Stimulated activated CD8-positive, alpha-beta memory T cell treated with anti-CD3 and anti-CD28 coated beads, Interleukin-12 subunit alpha, Interleukin-12 subunit beta, amount 100 ng/mL, for 24 hours (primary cell): ENCODE measurements around the gene DDAH1.

Source experiments
- DNase-seq: peaks from one replicate; pipeline ENCODE4 v3.0.0-alpha.2; 2020; ENCODE audit errors: extremely low read depth

The DDAH1 gene

DNA sequence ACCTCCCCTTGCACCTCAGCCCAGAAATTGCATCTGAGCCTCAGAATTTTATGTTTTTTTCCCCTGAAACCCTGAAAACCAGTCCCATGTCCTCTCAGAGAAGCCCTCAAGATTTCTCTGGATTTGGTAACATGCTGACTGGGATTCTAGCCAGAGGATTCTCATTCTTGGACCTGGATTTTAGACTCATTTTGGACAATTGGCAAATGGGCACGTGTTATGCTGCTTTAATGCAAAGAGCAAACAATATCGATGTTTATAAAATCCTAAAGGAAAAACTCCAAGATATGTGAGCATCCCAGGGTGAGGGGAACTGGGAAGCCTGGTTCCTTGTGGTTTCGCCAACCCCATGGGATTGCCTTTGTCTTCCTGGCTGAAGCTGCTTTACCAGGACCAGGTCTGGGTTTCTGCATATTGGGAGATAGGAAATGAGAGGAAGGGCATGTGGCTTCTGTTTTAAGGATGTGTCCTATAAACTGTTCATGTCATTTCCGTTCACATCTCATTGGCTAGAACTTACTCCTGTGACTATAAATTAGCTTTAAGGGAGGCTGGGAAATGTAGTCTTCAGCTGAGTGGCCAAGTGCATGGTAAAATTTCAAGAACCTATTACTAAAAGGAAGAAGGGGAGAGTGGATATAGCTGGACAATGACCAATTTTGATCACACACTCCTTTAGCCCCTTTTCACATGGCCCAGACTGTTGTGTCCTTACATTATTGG is 161.4 kb downstream of the DDAH1 start:
- no peak for DNase-seq

DNA sequence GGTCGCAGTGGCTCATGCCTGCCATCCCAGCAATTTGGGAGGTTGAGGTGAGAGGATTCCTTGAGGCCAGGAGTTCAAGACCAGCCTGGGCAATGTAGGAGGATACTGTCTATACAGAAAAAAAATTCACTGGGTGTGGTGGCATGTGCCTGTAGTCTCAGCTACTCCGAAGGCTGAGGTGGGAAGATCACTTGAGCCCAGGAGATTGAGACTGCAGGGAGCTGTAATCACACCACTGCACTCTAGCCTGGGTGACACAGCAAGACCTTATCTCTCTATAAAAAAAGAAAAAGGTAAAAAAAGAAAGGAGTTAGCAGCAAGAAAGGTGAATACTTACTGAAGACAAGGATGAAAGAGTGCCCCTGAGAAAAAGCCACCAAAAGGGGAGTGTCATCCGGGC is 164.8 kb downstream of the DDAH1 start:
- DNase-seq = no peak

DNA sequence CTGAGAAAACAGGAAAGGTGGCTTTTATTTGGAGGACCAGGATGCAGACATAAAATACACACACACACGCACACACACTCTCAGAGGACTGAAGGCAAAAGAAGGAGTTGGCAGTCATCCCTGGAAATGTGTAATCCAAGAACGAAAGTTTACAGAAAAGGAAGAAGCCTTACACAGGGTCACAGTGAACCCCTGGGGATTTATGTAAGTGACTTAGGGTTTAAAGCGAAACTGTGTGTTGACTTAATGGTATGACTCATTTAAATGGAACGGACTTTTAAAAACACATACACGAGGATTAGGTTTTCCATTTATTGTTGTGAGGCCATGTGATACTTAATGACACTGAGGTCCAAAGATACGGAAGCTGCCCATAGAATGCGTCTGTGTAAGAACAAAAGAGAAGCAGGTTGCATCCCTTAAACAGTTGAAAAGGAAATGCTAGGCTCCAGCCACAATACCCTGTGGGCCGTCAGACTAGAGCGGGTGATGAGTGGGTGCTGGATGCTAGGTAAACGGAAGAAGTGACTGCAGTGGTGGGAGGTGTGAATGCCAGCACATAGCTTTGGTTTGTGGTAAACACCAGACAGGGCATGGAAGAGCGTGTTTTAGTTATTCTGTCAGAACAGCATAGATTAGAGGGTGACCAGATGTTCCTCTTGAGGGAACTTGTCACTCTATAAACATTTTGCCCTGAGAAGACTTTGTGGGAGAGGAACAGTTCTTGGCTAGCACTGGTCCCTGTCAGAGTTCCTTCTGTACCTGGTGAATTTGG is 166.9 kb downstream of the DDAH1 start:
- peak; percentile 55 for DNase-seq

DNA sequence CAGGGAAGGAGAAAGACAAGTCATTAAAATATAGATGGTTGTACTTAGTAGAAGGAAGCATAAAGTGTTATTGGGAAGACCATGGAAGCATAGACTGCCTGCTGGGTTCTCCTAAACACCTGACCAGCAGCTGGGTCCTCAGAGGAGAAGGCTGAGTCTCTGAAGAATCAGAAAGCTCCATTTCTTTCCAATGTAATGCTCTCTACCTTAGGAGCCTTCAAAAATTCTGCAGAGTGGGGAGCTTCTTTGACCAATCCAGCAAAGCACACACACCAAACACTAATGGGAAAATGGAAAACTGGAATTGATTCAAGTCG is 167.5 kb downstream of the DDAH1 start:
- no peak for DNase-seq

GRCh38 chr1:85296980-85297379 is 168.0 kb downstream of the DDAH1 start:
- no peak for DNase-seq

DNA sequence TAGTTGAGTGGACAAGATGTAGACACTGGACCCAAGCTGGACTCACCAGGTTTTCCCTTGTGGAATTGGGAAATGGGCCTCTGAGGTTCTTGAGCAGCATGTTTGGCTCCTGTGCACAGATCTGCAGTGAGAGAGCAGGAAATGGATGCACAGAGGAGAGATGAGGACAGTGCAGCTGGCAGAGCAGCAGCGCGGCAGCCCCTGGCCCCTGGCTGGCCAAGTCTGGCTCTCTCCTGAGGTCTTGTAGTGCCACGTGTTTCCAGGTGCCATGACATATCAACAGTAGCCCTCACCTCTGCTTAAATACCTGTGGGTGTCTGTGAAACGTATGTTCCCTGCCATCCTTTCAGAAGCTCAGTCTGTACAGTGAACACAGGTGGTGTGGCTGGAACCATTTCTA is 169.3 kb downstream of the DDAH1 start:
- DNase-seq = no peak

GRCh38 chr1:85295006-85295431 is 169.9 kb downstream of the DDAH1 start:
- DNase-seq = no peak

DNA sequence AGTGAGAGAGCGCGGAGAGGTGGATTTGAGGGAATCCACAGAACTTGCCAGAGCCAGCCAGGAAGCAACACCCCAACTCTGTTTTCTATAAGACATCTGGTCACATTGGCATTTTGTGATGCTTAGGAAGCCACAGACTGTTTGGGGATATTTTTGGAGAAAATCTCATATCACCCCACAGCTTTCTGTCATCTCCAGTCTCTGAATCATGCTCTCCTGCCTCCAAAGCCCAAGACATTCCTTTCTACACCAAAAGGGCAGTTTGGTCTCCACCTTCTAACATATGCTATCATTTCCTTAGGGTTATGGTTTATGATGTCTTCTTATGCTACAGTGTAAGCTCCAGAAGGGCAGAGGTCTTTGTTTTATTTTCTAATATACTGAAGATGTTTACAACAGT is 174.1 kb downstream of the DDAH1 start:
- DNase-seq = no peak

DNA sequence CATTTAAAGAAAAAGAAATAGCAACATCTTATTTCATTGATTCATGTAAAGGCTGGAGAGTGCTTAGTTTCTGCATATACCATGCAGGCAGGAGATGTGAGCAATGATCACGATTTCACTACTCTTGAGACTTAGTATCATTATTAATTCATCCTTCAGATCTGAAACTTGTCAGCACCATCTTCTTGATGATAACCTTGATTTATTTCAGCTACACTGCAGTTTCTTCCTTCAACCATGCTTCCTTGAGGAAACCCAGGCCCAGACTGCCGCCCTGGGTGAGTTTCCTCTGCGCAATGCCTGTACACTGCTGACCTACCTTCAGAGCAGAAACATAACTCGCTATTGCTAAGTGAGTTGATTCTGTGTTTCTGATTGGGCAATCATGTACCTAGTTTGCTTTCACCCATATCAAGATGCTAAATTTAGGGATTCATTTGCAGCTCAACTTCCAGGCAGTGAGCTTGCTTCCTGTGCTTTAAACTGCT is 175.1 kb downstream of the DDAH1 start:
- DNase-seq = no peak

GRCh38 chr1:85289207-85289847 is 175.6 kb downstream of the DDAH1 start:
- DNase-seq = no peak

DNA sequence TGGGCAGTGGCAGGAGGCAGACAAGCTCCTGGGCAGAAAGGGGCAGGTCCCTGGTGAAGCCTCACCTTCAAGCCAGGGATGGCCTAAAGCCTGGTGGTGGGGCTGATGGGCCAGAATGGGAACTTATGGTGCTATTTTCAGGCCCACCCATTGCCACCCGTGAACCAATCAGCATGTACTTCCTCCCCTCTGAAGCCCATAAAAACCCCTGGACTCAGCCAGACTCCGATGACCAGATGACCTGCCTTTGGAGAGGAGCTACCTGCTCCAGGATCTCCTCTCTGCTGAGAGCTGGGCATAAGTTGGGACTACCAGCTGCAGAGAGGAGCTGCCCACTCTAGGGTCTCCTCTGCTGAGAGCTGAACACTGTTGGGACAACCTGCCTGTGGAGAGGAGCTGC is 180.8 kb downstream of the DDAH1 start:
- no peak for DNase-seq

DNA sequence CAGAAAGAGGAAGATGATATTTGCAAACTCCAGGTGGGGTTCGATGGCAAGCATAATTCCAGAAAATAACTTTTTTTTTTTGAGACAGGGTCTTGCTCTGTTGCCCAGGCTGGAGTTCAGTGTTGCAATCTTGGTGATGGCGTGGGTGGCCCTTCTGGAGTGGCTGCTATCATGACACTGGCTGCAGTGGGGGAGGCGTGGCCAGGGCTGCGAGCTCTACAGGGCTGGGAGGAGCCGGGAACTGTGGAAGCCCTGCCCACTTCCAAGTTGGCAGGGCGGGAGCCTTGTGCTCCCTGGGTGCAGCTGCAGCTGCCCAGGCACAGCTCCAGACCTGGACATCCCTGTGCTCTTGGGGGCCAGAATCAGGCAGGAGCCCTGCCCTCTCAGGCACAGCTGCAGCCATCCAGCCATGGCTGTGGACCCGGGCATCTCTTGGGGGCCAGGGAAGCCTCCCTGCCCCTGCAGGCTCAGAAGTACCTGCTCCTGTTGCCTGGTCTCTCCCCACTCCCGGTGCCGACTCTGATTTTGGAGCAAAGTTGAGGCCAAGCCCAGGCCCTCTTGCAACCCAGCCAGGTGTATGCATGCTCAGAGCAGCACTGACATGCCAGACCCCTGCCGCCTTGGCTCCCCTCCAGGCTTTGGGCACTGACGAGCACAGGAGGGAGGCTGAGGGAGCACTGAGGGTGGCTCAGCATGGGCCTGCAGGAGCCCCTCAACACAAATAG is 181.3 kb downstream of the DDAH1 start:
- no peak for DNase-seq

GRCh38 chr1:85282424-85282823 is 182.5 kb downstream of the DDAH1 start:
- DNase-seq = no peak

GRCh38 chr1:85280636-85281035 is 184.3 kb downstream of the DDAH1 start:
- DNase-seq = no peak

DNA sequence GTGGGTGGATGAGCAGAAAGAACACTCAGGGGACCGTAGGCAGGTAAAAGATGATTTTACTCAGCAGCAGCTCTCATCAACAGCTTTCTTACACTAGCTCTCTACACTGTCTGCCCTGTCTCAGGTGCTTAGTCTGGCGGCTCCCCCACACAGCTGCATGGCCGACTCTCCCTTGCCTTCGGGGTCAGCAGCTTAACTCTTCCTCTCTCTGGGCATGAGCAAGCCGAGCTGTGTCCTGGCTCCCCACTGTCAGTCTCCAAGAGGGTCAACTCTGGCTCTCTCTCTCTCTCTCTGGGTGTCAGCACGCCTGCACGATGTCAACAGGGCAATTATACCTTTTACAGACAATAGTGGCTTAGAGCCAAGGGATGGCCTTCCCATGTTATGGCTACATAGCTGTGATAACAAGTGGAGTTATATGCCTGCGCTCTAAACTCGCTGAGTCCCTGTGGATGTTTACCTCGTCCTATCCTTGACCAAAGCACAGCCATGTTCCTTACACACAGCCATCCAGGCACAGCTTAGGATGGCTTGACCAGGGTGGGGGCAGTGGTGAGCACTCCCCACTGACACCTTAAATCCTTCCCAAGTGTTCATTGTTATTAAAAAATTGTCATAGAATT is 185.4 kb downstream of the DDAH1 start:
- no peak for DNase-seq

- no peak for DNase-seq
Observed at GRCh38 chr1:85278853-85279314, 186.1 kb downstream of the DDAH1 start.

- no peak for DNase-seq
Observed at GRCh38 chr1:85277802-85278201, 187.2 kb downstream of the DDAH1 start.

DNA sequence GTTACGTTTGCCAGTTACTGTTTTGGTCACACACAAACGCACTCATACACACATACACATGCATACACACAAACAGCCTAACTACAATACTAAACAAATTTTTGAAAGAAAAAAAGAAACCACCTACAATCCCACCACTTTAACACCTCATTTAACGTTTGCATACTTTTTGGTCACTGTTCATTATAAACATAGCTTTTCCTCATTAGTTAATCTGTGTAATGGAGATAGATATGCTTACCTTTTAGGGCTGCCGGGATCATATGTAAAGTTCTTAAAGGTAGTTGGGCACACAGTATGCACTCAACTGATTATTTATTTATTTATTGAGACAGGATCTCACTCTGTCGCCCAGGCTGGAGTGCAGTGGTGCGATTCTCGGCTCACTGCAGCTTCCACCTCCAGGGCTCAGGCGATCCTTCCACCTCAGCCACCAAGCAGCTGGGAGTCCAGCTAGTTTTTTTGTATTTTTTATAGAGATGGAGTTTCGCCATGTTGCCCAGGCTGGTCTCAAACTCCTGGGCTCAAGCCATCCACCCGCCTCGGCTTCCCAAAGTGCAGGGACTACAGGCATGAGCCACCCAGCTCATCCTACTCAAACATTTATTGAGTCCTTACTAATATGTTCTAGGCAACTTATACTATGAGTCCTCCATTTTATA is 187.8 kb downstream of the DDAH1 start:
- DNase-seq = no peak

DNA sequence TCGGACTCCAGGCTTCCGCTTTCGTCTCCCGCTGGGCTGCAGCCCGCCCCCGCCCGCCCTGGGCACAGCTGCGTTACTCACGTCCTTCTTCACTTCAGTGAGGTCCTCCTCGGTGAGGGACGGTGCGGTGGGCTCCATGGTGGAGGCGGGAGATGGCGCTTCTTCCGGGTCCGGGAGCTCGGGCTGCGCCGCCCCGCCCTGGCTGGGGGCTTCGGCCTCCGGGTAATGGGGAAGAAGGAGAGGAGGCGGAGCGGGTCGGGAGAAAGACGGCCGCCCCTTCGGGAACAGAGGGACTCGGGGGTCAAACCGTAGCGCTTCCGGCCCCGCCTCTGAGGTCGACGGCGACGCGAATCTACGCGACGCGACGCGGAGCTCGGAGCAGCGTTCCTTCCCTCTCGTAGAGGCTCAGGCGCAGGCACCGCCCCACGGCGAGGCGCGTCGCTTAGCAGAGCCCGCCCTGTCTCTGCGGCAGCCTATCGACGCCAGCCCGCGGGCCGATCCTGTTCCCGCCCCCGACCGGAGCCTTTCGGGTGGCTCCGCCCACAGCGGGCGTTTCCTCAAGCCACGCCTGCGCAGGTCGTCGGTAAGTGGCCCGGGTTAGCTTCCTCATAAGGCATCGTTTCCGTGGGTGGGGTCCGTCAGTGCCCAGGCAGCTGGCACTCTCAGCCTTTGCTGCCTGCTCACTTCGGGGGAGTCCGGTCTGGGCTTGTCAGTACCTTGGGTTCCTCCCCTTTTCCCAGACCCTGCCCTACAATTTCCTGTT is 188.6 kb downstream of the DDAH1 start, which contains the start of gene BCL10:
Gene BCL10 (minus strand): TSS at position 418 of the 763 bp plus-strand sequence. CDS start 280 bp downstream, at position 138.
- DNase-seq = peak; percentile 93

DNA sequence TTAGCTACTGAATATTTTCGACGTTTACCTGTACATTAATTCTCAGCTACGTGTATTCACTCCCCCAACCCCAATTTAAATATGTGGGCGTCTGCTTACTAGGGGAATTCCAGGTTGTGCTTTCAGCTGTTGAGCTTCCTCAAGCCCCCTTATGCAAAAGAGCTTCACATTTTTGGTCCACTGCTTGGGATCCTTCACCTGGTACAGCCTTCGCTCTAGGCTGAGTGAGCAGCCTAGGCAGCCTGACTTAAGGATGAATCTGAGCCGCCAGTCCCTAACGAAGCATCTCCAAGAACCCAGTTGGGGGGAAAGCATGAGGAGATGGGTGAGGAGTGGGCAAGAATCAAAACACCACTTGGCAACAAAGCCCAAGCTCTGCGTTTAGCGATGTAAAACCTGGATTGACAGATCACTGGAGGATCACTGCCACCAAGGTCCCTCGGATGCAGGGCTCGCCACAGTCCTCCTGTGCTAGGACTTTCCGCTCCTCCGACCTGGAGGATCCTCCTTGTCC is 189.2 kb downstream of the DDAH1 start:
- DNase-seq = no peak
